HG03097 (cell line): ENCODE measurements around the gene SPG11.
"Not testable (repeated sequence)": the region's sequence is repeated elsewhere in the genome, so short reads cannot be mapped to it uniquely, and the experiment has no call there.

Experiments used
- ATAC-seq: cut with Tn5 transposase; IDR thresholded peaks from one replicate; pipeline ENCODE4 v1.9.1; 2021; ENCODE audit not compliant: unreplicated experiment, low FRiP score

Gene SPG11

GRCh38 chr15:44636976-44637375 is 26.5 kb downstream of the SPG11 start:
- no peak for ATAC-seq

DNA sequence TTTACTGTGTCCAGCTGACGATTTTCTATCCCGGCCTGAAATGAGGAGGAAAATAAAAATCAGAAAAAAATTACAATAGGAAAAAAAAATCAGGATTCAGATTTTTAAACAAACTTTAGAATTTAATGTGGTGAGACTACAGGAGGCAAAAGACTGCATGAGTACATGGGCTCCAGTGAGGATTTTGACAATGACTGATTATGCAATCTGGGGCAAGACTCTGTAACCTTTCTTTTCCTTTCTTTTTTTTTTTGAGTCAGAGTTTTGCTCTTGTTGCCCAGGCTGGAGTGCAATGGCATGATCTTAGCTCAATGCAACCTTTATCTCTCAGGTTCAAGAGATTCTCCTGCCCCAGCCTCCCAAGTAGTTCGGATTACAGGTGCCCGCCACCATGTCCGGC is 29.9 kb downstream of the SPG11 start:
- ATAC-seq: no peak

DNA sequence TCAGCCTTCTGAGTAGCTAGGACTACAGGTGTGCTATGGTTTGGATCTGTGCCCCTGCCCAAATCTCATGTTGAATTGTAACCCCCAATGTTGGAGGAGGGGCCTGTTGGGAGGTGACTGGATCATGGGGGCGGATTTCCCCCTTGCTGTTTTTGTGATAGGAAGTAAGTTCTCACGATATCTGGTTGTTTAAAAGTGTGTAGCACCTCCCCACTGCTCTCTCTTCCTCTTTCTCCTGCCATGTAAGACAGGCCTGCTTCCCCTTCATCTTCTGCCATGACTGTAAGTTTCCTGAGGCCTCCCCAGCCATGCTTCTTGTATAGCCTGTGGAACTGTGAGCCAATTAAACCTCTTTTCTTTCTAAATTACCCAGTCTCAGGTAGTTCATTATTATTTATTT is 38.2 kb downstream of the SPG11 start:
- not testable (repeated sequence) for ATAC-seq

- no peak for ATAC-seq
Measured at GRCh38 chr15:44623178-44623577, 40.3 kb downstream of the SPG11 start.

GRCh38 chr15:44620081-44620480 is 43.4 kb downstream of the SPG11 start:
- no peak for ATAC-seq

- no peak for ATAC-seq
Measured at GRCh38 chr15:44616974-44617373, 46.5 kb downstream of the SPG11 start.

- no peak for ATAC-seq
Measured at GRCh38 chr15:44606740-44607139, 56.7 kb downstream of the SPG11 start.

- no peak for ATAC-seq
Measured at GRCh38 chr15:44603126-44603525, 60.3 kb downstream of the SPG11 start.

DNA sequence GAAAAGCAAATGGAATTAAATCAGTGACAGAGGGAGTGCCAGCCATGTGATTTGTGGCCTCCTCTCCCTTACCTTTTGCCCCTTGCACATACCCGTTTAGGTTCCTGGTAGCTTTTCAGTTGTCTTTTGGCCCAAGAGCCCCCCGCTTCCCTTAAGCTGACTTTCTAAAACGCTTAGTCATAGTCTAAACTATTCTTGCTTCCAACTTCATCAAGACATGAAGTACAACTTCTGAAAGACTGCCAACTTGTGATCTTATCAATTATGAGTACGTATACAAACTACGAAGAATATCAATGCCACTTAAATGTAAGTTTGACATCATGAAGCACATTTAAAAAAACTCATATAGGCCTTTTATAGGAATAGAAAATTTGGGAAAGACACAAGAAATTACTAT is 64.6 kb downstream of the SPG11 start:
- ATAC-seq: no peak

DNA sequence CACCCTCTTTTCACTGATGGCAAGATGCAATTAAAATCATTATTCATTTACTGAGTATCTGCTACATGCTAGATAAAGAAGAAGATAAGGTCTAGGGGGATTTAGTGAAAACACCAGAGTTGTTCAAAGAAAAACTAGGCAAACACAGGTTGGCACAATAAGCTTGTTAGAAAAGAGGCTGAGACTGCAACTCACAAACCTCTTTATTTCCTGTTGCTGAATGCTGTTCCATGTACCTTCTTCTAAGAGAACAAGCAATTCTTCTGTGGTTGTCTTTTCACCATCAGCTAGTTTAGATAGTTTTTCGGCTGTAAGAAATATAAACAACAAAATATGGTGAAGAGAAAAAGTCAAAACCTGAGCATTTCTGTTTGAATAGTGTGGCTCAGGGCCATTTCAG is 65.4 kb downstream of the SPG11 start:
- no peak for ATAC-seq

- ATAC-seq: no peak
Measured at GRCh38 chr15:44596511-44597010, 66.9 kb downstream of the SPG11 start.

GRCh38 chr15:44595656-44596510 is 67.6 kb downstream of the SPG11 start:
- no peak for ATAC-seq

- no peak for ATAC-seq
Measured at GRCh38 chr15:44595246-44595645, 68.2 kb downstream of the SPG11 start.

GRCh38 chr15:44593042-44593736 is 70.3 kb downstream of the SPG11 start:
- no peak for ATAC-seq

- ATAC-seq: no peak
Measured at GRCh38 chr15:44591326-44591725, 72.1 kb downstream of the SPG11 start.

DNA sequence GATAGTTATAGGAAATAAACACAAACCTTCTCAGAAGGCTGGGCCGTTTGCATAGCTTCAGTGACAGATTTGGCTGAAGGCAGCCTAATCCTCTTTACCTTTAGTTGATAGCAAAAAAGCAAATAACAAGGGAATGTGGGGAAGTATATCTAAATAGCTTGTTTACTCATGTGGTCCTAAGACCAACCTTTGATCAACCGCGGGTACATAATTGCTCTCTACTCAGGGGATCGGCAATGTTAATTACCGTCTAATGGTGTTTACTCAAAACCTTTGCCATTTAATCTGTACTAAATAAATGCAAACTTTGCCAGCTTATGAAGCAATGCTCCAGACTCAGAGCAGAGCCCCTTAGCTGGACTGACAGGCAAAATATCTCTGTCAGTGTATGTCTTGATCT is 74.9 kb downstream of the SPG11 start:
- no peak for ATAC-seq

- ATAC-seq: no peak
Measured at GRCh38 chr15:44585633-44586032, 77.8 kb downstream of the SPG11 start.

DNA sequence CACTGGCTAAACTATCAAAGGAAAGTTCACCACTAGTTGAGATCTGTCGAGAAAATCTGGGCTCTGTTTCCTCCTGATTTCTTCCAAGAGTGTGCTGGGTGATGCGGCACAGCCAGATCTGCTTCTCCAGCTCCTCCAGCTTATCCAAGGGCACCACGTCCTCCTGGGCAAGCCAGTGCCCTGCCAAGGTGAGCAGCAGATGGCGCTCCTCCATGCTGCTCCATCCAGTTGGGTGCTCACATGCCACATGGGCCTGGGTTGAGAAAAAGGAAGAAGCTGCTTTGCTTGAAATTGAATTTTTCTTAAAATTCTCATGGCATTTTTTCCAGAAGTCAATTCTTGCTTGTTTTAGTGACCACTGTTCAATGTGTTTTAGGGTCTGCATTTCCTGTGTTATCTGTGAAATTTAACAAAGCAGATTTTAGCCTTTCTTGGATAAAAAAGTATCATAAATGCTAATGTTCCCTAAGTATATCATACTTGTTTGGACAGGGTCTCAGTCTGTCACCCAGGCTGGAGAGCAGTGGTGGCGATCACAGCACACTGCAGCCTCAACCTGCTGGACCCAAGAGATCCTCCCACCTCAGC is 79.2 kb downstream of the SPG11 start:
- no peak for ATAC-seq

DNA sequence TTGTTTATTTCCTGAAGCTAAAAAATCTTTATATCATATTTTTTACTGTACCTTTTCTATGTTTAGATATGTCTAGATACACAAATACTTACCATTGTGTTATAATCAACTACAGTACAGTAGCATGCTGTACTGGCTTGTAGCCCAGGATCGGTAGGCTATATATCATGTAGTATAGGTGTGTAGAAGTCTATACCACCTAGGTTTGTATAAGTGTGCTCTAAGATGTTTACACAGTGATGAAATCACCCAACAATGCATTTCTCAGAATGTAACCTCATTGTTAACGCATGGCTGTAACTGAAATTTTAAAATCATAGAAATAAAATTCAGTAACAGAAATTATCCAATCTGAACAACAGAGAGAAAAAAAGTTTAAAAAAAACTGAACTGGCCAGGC is 83.4 kb downstream of the SPG11 start:
- no peak for ATAC-seq

- no peak for ATAC-seq
Measured at GRCh38 chr15:44574734-44575133, 88.7 kb downstream of the SPG11 start.

GRCh38 chr15:44573386-44573785 is 90.1 kb downstream of the SPG11 start:
- ATAC-seq: no peak
